ENCODE measurements around the gene TRIM52. TPM values are rescaled to one million over a fixed set of nuclear protein-coding genes. Genes with fewer than 3 reads are reported as not detected.
"Not testable (repeated sequence)": the region's sequence is repeated elsewhere in the genome, so short reads cannot be mapped to it uniquely, and the experiment has no call there.

The TRIM52 gene
- total and polyA plus RNA-seq, 10 of the 15 experiments (the other 5 are each of a cell fraction or from before 2014, with no cell fraction given), result 1.4 to 24.3 (median 8.1) TPM

DNA sequence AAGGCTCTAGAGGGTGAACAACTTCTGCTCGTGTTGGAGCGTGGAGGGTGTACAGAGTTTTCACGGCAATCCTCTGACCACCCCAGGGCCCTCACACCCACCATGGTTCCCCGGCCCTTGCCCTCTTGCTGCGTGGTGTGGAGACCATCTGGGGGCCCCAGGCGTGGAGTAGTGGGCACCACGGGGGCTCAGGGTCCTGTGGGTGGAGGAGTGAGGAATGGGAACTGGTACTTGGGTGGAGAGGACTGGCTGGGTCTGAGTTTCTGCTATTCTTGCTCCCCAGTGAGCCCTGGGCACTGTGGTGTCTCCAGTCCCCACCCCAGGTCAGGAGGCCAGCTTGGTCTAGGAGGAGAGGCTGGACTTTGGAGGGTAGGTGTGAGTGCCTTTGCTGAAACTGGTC, 21.9 kb upstream of the TRIM52 start:
- TF ChIP-seq, protein P1, sequence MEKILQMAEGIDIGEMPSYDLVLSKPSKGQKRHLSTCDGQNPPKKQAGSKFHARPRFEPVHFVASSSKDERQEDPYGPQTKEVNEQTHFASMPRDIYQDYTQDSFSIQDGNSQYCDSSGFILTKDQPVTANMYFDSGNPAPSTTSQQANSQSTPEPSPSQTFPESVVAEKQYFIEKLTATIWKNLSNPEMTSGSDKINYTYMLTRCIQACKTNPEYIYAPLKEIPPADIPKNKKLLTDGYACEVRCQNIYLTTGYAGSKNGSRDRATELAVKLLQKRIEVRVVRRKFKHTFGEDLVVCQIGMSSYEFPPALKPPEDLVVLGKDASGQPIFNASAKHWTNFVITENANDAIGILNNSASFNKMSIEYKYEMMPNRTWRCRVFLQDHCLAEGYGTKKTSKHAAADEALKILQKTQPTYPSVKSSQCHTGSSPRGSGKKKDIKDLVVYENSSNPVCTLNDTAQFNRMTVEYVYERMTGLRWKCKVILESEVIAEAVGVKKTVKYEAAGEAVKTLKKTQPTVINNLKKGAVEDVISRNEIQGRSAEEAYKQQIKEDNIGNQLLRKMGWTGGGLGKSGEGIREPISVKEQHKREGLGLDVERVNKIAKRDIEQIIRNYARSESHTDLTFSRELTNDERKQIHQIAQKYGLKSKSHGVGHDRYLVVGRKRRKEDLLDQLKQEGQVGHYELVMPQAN (conservative IDR thresholded peaks at IDR 0.05), result no peak
- TF ChIP-seq GABPA (IDR thresholded peaks at IDR 0.05; ENCODE audit: low read depth), result no peak
- TF ChIP-seq HCFC1 (IDR thresholded peaks at IDR 0.05; ENCODE audit: low read length), result no peak
- TF ChIP-seq RCOR1 (conservative IDR thresholded peaks at IDR 0.05; ENCODE audit: low read depth, low read length), result no peak
- TF ChIP-seq, protein P2, sequence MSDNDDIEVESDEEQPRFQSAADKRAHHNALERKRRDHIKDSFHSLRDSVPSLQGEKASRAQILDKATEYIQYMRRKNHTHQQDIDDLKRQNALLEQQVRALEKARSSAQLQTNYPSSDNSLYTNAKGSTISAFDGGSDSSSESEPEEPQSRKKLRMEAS (IDR thresholded peaks at IDR 0.05; ENCODE audit: low read depth, low read length), result no peak
- FAIRE-seq (no peak), DNase-seq (ENCODE audit: low read depth, low spot score) (no peak), ATAC-seq (no peak)
- ChIA-PET SMC1A (ENCODE audit: uncharacterized antibody, unreplicated experiment) (no interaction called here), CTCF (interaction anchor here (0.7 kb wide), 1 partner anchor 44 kb away, joined by 3 read pairs; no protein-coding TSS in a partner anchor), POLR2A (no interaction called here), RAD21 (ENCODE audit: unreplicated experiment) (no interaction called here)
- intact Hi-C loops (cut with micrococcal nuclease; ENCODE audit: unreplicated experiment) (no loop called here), in situ Hi-C loops (cut with MboI) (no loop called here)
- no TSS peak for BruUV-seq (replicated peaks)
- H2AFZ ChIP-seq (ENCODE audit: control insufficient read depth, low read depth, low read length), result no peak overlapping the region
- H3K36me3 ChIP-seq (ENCODE audit: control insufficient read depth in 2 of 2, insufficient read depth in 2 of 2, low read length in 1 of 2), result no peaks in the 10 kb centered on the region
- no peaks in the 10 kb centered on the region for H3K79me2 ChIP-seq (ENCODE audit: control insufficient read depth, insufficient read depth, low read length)
- H3K9me3 ChIP-seq (replicated peaks; ENCODE audit: control insufficient read depth, insufficient read depth, low read length), result no peaks in the 10 kb centered on the region
- H3K4me2 ChIP-seq (ENCODE audit: control insufficient read depth, insufficient read depth), result no peak overlapping the region
- no peak overlapping the region for H3K27ac ChIP-seq (ENCODE audit: control insufficient read depth, insufficient read depth)
- no peaks in the 10 kb centered on the region for H4K20me1 ChIP-seq (ENCODE audit: control insufficient read depth, insufficient read depth)
- WGBS (ENCODE audit: insufficient coverage, insufficient replicate concordance, low lambda C conversion rate, missing lambda C conversion rate), result 51% methylated on average over 7 of the region's 7 CpGs
- no peaks in the 10 kb centered on the region for H3K27me3 ChIP-seq (replicated peaks in 1 of 2; ENCODE audit: control insufficient read depth in 2 of 2, insufficient read depth in 2 of 2, low read length in 1 of 2)
- H3K9ac ChIP-seq (ENCODE audit: control insufficient read depth, insufficient read depth, low read length), result no peak overlapping the region
- H3K4me3 ChIP-seq, result no peak overlapping the region
- peaks cover 9% of the 10 kb centered on the region for H3K4me1 ChIP-seq (ENCODE audit: control insufficient read depth, insufficient read depth, low read length)

DNA sequence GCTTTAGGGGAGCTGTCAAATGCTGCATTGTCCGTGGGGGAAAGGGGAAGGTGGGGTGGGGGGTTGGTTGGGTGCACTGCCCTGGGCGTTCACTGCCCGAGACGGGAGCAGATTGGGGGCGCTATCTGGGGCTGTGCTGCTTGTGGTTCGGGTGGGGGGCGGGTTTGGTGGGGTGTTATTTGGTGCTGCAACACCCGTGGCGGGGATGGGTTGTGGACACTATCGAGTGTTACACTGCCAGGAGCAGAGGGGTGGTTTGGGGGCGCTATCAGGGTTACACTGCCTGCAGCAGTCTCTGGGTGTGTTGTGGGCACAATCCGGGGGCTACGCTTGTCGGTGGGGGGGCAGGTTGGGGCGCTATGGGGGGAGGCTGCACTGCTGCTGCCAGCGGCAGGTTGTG, 21.5 kb upstream of the TRIM52 start:
- H3K9me3 ChIP-seq (replicated peaks; ENCODE audit: control insufficient read depth, insufficient read depth, low read length); FAIRE-seq; H3K79me2 ChIP-seq (ENCODE audit: control insufficient read depth, insufficient read depth, low read length); intact Hi-C loops (cut with micrococcal nuclease; ENCODE audit: unreplicated experiment); H3K4me3 ChIP-seq; SMC1A ChIA-PET (ENCODE audit: uncharacterized antibody, unreplicated experiment); H3K27ac ChIP-seq (ENCODE audit: control insufficient read depth, insufficient read depth); H2AFZ ChIP-seq (ENCODE audit: control insufficient read depth, low read depth, low read length); RAD21 ChIA-PET (ENCODE audit: unreplicated experiment); H3K4me2 ChIP-seq (ENCODE audit: control insufficient read depth, insufficient read depth); in situ Hi-C loops (cut with MboI); CTCF ChIA-PET; DNase-seq (ENCODE audit: low read depth, low spot score); H3K4me1 ChIP-seq (ENCODE audit: control insufficient read depth, insufficient read depth, low read length); H4K20me1 ChIP-seq (ENCODE audit: control insufficient read depth, insufficient read depth); H3K36me3 ChIP-seq (ENCODE audit: control insufficient read depth in 2 of 2, insufficient read depth in 2 of 2, low read length in 1 of 2); H3K9ac ChIP-seq (ENCODE audit: control insufficient read depth, insufficient read depth, low read length); ATAC-seq; POLR2A ChIA-PET; BruUV-seq (replicated peaks); H3K27me3 ChIP-seq (replicated peaks in 1 of 2; ENCODE audit: control insufficient read depth in 2 of 2, insufficient read depth in 2 of 2, low read length in 1 of 2): not testable (repeated sequence)
- 56% methylated on average over 16 of the region's 16 CpGs for WGBS (ENCODE audit: insufficient coverage, insufficient replicate concordance, low lambda C conversion rate, missing lambda C conversion rate)

Data from GM12878 (cell line).